Activated CD4-positive, alpha-beta T cell treated with anti-CD3 and anti-CD28 coated beads, Interleukin-2, Interleukin-6, amounts not matched to agents 100 ng/mL and 50 ng/mL, durations not matched to agents 16 hours and 8 hours (primary cell): ENCODE results near the gene DGKE.

ENCODE experiments used
- DNase-seq: peaks from one replicate; pipeline ENCODE4 v3.0.0-alpha.2; 2020

Gene DGKE

DNA sequence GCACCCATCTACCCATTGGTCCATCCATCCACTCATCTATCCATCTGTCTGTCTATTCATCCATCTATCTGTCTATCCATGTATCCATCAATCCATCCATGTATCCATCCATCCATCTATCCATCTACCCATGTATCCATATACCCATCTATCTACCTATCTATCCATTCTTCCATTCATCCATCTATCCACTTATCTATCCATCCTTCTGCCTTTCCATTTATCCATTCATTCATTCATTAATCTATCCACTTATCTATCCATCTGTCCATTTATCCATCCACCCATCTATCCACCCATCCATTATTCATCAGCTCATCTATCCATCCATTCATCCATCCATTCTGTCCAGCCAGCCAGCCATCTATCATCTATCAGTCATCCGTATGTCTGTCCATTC lies 58.4 kb downstream of the DGKE start:
- no peak for DNase-seq

DNA sequence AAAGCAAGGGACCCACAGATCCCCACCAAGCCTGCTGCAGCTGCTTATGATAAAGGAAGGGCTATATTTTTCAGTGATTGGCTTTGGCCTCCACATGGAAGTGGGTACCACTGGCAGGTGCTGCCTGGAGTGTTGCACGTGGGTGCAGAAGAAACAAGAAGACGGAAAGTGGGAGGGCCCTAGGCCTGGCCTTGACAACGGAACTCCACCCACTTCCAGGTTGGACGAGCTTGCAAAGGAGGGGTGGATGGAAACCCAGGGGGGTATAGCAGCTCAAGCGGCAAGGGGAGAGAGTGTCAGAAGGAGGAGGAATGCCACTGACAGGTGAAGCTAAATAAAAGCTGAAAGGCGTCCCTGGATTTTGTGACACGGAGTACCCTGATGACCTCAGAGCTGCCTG lies 59.6 kb downstream of the DGKE start:
- no peak for DNase-seq

DNA sequence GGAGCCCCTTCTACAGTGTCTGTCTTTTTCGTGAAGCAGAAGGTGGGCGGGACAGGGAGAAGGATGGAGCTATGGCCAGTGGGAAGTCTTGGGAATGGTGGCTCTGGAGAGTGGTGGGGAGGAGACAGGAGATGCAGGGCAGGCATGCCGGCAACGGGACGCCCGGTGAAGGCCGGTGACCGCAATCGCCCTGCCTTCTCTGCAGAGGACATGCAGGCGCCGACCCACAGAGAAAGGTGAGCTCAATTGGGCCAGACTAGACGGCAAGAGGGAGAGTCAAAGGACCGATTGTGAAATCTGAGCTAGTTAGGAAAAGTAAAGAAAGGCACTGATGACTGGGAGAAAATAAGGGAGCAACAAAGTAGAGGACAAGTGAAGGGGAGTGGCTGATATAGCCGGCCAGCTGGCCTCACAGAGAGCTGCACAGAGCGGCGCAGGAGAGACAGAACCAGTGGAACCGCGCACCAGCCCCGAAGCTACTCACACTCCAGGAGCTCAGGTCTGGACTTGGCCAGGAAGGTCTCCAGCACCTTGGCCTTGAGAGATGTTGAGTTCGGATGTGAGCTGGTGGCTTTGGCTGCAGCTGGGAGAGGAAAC lies 61.0 kb downstream of the DGKE start:
- no peak for DNase-seq

DNA sequence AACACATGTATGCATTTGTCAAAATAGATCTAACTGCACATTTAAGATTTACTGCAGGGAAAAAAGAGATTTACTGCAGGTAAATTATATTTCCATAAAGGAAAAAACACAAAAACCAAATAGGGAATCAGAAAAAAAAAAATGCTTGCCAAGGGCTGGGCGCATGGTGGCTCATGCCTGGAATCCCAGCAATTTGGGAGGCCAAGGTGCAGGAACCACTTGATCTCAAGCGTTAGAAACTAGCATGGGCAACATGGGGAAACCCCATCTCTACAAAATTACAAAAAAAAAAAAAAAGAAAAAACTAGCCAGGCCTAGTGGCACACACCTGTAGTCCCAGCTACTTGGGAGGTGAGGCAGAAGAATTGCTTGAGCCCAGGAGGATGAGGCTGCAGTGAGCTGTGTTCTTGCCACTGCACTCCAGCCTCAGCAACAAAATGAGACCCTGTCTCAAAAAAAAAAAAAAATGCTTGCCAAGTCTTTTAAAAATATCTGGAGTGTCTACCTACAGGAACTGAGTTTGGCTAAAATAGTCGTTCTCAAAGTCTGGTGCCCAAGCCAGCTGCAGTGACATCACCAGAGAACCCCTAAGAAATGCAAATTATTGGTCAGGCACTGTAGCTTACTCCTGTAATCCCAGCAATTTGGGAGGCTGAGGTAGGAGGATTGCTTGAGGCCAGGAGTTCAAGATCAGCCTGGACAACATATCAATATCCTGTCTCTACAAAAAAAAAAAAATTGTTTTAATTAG lies 62.4 kb downstream of the DGKE start:
- DNase-seq = no peak

DNA sequence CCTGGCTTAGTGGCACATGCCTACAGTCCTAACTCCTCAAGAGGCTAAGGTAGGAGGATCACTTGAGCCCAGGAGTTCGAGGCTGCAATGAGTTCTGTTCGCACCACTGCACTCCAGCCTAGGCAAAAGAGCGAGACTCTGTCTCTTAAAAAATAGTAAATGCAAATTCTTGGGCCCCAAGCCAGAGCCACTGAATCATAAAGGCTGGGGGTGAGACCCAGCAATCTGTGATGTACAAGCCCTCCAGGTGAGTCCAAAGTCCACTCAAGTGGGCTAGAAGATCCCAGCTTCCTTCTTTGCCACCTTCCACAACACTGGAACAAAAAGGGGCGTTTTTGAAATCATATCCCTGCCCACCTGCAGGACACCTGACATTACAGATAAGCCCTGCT lies 63.0 kb downstream of the DGKE start:
- no peak for DNase-seq

DNA sequence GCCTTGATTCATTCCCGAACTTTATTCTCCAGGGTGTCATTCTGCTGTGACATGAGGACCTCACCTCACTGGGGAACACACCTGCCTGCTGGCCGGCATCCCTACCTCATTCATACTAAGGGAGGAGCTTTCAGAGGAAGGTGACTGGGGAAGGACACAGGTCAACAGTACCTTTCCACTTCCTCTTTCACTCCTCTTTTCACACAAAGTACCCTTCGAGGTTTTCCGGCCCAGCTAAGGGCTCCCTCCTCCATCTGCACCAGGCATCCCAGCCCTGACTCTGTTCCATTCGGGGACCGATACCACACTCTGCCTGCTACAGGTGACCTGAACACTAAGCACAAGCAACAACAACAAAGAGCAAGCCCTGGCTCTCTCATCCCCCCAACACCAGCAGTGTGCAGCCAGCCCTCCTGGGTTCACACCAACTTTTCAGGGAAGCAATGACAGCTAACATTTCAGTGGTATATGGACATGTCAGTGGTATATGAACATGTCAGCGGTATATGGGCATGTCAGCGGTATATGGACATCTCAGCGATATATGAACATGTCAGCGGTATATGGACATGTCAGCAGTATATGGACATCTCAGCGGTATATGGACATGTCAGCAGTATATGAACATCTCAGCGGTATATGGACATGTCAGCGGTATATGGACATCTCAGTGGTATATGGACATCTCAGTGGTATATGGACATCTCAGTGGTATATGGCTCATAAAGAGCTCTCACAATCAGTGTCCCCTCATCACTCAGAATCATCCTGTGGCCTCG lies 63.9 kb downstream of the DGKE start:
- DNase-seq = no peak

DNA sequence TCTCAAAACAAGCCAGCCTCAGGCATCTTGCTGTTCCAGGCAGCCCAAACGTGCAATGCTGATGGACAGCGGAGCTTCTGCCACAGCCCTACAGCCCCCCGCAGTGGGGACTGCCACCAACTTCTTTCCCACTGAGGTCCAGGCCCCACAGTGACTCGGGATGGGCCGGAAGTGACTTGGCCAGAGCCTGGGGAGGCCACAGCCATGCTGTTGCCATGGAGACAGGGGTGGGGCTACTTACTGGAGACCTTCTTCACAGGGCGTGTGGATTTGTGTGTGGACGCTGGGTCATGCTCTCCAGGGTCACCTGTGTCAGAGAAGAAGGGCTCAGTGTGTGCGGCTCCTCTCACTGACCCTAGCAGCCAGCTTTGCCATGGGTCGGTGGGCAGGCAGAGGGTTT lies 64.9 kb downstream of the DGKE start:
- no peak for DNase-seq

DNA sequence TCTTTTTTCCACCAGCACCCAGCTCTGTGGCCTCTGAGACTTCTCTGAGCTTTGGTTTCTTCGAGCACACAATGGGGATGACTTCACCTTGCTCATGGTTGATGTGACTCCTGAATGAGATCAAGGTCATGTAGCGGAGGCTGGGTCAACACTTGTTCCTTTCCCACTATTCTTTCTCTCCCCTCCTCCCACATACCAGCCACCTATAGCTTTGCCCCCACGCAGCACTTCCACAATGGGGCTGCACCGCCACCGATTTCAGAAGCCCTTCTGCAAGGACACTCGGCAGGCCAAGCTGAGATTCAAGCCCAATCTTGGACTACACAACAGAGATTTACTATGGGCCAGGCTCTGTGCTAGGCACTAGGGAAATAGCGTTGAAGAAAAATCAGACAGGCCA lies 65.5 kb downstream of the DGKE start:
- DNase-seq = no peak

DNA sequence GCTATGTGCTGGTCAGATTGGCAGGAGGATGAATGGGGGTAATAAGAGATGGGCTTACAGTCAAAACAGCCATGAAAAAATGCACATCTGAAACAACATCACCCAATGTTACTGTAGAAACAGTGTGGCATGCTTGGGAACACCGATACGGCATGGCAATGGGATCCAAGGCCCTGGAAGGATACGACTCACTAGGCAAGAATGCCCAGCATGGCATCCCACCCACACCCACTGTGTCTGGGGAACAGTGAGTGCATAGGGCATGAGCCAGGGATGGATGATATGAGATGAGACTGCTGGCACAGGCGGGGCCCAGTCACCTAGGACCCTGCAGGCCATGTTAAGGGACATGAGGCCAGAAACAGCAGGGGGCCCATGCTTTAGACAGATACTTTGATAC lies 68.4 kb downstream of the DGKE start:
- DNase-seq = no peak

DNA sequence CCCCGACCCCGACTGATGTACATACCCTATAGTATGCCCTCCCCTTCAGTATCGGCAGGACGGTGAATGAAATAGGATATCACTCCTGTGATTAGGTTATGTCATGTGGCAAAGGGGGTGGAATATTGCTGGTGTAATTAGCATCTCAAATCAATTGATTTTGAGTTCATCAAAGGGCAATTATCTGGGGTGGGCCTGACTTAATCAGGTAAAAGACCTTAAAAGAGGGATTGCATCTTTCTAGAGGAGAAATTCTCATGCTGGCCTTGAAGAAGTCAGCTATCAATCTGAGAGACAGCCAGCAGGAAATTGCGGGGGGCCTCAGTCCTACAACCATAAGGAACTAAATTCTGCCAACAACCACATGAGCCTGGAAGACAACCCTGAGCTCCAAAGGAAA lies 69.6 kb downstream of the DGKE start:
- no peak for DNase-seq

DNA sequence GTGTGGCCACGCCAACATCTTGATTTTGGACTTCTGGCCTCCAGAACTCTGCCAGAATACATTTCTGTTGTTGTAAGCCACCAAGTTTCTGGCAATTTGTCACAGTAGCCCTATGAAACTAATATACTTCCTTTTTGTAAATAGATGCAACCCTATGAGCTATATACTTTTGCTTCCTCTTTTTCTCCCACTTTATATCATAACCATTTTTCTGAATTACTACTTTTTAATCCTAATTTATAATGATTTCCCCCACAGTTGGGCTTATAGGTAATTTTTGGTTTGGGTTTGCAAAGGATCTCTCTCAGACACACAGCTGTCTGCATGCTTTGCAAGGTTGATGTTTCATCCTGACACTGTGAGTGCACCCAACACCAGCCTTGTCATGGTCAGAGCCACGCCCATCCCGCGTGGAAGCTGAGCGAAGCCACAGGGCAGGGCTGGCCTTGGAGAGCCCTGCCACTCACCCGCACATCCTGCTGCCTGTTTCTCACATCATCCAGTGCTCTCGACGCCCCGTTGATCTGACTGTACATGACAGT lies 74.1 kb downstream of the DGKE start:
- peak; percentile 69 for DNase-seq

DNA sequence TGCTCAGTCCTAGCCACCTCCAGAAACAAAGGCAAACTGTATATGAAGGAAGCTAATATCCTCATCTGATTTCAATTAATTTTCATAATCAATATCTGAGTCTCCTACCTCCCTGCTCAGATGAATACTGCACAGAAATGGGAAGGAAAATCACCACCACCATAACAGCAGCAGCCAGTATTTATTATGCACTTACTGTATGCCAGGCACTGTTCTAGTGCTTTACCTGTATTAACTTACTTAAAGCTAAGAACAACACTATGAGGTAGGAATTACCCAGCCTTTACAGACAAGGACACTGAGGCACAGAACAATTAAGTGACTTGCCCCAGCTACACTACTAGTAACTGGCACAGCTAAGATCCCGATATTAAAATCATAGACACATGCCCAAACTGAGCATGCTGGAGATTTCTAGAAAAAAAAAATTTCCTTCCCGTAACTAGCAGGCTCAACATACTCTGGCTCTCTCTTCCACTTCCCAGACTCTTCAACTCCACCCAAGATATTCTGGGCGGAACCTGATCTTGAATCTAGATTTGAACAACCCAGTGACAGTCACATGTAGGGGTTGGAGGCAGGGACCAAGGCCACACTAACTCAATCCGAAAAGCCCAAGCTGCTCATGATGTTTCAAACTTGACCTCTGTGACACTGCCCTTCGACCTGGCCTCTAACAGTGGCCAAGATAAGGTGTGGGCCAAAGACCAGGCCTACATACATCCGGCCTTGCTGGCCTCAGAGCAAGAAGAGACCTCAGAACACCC lies 76.0 kb downstream of the DGKE start:
- DNase-seq = no peak

DNA sequence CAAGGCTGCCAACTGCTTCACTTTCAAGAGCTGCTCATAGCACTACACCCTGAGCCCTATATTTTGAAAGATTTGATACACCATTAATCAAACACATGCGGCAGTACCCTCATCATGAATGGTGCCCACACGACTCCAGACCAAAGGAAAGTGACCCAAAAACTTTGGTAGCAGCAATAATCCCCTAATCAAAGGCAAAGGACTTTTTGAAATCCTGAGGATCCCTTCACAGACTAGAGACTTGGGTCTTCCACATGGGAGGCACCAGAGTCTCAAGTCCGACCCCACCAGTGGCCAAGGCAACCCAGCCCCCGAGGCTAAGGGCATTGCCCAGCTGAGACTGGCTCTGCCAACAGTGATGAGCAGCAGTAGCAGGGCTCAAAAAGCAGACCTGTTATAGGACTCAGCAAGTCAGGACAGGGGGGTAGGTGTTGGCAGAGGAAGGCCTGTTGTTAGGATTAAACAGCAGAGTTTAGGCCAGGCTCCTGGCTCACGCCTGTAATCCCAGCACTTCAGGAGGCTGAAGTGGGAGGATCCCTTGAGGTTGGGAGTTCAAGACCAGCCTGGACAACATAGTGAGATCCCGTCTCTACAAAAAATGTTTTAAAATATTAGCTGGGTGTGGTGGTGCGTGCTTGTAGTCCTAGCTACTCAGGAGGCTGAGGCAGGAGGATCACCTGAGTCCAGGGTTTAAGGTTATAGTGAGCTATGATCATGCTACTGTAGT lies 76.7 kb downstream of the DGKE start:
- DNase-seq = no peak

DNA sequence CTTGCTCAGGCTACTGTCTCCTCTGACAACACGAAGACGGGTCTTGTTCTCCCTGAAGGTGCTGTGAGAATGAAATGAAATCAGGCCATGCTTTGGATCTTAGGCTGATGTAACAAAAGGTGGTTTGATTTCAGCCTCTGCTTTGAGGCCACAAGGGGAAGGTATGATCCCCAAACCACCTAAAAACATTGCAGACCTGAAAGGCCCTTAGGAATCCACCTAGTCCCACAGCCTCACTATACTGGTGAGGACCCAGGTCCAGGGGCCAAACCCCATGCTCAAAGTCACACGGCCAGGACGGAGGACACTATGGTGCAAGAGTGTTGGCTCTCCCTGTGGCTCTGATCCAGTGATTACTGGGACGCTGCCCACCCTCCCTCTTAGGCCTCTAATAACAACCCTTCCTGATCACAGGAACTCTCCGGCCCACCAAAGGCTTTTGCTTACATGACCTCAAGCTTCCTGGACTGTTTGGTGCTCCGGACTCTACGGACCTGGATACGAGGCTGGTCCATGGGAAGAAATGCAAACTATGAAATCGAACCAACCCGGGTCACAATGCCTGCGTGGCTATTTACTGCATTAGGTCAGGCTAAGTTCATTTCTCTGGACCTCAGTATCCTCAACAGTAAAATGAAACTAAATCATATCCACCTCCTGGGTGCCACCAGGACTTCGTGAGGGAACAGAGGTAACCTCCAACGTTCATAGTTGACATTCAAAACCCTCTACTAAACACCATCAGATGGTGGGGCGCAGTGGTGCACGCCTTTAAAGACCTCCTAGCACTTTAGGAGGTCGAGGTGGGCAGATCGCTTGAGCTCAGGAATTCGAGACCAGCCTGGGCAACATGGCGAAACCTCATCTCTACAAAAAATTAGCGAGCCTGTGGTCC lies 78.4 kb downstream of the DGKE start:
- DNase-seq = no peak

DNA sequence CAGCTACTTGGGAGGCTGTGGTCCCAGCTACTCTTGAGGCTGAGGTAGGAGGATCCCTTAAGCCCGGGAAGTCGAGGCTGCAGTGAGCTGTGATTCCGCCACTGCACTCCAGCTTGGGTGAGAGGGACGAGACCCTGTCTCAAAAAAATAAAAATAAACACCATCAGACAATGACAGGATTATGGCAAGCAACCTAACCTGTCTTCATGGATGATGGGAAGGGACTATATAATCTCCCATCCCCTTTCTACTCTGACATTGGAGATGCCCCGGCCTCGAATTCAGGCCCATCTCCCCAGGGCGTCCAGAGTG lies 79.0 kb downstream of the DGKE start:
- no peak for DNase-seq

DNA sequence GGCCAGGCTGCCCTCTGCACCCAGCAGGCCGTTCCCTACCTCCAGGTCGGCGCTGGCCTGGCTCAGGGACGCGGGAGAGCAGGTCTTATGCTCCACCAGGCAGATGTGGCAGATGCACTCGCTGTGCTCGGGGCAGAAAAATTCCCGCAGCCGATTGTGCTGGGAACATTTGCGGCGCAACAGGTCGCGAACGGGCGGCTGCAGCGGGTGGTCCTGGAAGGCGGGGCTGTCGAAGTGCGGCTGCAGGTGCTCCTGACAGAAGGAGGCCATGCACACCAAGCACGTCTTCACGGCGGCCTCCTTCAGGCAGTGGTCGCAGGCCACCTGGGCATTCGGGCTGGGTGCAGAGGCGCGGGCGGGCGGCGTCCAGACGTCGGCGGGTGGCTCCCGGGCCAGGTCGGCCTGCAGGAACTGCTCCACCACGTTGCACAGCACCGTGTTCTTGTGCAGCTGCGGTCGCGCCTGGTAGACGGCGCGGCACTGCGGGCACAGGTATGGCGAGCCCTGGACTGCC lies 79.5 kb downstream of the DGKE start:
- no peak for DNase-seq

DNA sequence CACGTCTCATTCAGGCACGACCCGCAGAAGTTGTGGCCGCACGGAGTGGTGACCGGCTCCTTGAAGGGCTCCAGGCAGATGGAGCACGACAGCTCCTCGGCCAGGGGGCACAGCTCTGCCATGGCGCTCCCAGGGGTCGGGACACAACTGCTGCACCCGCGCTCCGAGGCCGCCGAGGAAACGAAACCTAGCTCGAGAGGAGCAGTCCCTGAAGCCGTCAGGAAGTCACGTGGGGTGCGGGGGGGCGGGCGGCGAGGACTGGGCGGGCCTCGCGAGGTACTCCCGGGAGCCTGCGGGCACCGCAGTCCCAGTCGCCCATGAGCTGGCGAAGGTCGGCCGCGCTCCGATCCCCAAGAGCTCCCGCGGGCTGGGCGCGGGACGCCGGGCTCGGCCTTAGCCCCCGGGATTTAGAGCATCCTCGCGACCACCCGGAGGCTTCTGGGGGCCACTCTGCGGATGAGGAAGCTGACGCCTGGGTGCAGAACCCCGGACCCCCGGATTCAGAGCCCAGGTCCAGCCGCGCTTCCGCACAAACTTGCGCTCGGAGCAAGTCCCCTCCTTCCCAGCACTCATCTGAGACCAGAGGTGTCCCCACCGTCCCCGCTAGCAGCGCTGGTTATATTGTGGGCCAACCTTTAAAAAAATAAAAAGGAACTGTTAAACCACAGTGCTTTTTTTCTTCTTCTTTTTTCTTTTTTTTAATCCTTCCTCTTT lies 80.1 kb downstream of the DGKE start, which contains the start of gene TRIM25:
TRIM25 (minus strand) TSS at position 183 of the 714 bp plus-strand sequence; CDS start at position 122, 61 bp downstream.
- DNase-seq = peak; percentile 95

DNA sequence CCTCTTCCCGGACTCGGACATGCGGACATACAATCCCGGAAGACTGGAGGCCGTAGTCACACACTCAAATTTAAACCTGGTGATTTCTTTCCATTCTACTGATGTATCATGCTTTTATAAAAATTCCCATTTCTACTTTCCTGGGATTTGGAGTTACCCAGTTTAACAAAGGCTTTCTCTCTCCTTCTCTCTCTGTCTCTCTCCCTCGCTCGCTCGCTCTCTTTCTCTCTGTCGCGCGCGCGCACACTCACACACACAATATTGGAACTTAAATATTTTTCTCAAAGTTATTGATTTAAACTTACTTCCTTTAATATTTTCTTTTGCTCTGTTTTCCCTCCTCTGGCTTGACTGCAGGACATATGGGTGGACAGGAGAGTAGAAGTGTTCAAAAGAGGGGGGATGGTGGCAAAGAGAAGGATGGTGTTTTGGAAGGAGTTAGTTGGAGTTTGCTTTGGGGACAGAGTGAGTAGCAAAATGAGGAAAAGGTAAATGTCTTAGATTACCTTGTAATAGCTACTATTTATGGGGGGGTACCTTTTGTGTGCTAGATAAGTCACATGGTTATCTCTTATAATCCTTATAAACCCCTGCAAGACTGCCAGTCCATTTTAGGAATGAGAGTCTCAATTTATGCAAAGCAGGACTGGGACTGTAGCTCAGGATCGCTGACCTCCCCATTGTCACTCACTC lies 80.8 kb downstream of the DGKE start:
- no peak for DNase-seq

DNA sequence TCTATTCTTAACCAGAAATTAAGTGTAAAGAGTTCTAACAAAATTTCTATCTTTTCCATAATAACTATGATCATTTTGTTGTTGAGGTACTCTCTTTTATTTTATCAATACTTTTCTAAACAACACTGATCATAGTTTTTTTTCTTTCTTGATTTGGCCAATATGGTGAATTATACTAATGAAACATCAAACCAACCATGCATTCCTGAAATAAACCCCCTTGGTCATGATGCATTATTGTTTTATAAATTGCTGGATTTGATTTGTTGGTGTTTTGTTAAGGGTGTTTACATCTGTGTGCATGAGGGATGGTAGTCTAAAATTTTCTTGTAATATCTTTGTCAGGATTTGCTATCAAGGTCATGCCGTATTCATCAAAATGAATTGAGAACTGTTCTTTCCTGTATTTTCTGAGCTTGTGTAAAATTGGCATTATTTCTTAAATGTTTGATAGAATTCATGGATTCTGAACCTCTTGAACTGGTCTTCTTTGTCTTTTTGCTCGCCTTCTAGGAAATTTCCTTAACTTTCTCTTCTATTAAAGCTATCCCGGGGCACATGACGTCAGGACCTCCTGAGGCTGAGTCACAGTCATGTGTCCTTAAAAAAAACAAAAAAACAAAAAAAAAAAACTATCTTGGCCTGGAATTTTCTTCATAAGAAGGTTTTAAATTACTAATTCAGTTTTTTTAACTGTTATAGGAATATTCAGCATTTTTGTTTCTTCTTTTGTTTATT lies 83.8 kb downstream of the DGKE start:
- DNase-seq = no peak
